Activated CD8-positive, alpha-beta memory T cell treated with anti-CD3 and anti-CD28 coated beads, Interleukin-2, amount 50 U/mL, for 24 hours (primary cell): Measurements from ENCODE around the gene IQCE.
A peak's percentile ranks its signal among the peaks of the same experiment; 100 is the strongest.
"Not testable (repeated sequence)": the region's sequence is repeated elsewhere in the genome, so short reads cannot be mapped to it uniquely, and the experiment has no call there.

Experiments used
- DNase-seq: peaks from one replicate; pipeline ENCODE4 v3.0.0-alpha.2; 2020; ENCODE audit errors: extremely low read depth

Gene IQCE

GRCh38 chr7:2521952-2522591 lies 36.7 kb upstream of the IQCE start:
- DNase-seq: peak; percentile 55

- no peak for DNase-seq
These were observed 35.9 kb upstream of the IQCE start for GRCh38 chr7:2522780-2523433.

- DNase-seq: no peak
These were observed 35.3 kb upstream of the IQCE start for GRCh38 chr7:2523461-2523936.

GRCh38 chr7:2523941-2524807 lies 34.6 kb upstream of the IQCE start:
- DNase-seq: no peak

- no peak for DNase-seq
These were observed 33.7 kb upstream of the IQCE start for GRCh38 chr7:2524808-2525657.

- DNase-seq: no peak
These were observed 32.8 kb upstream of the IQCE start for GRCh38 chr7:2525658-2526630.

- DNase-seq: no peak
These were observed 31.9 kb upstream of the IQCE start for GRCh38 chr7:2526659-2527504.

- DNase-seq: no peak
These were observed 31.0 kb upstream of the IQCE start for GRCh38 chr7:2527505-2528467.

- DNase-seq: no peak
These were observed 30.2 kb upstream of the IQCE start for GRCh38 chr7:2528481-2529095.

- no peak for DNase-seq
These were observed 29.4 kb upstream of the IQCE start for GRCh38 chr7:2529161-2530070.

GRCh38 chr7:2530071-2530987 lies 28.4 kb upstream of the IQCE start:
- no peak for DNase-seq

GRCh38 chr7:2530994-2531795 lies 27.6 kb upstream of the IQCE start:
- not testable (repeated sequence) for DNase-seq

- not testable (repeated sequence) for DNase-seq
These were observed 27.0 kb upstream of the IQCE start for GRCh38 chr7:2531796-2532110.

- not testable (repeated sequence) for DNase-seq
These were observed 26.5 kb upstream of the IQCE start for GRCh38 chr7:2532199-2532772.

GRCh38 chr7:2532816-2533215 lies 26.0 kb upstream of the IQCE start:
- not testable (repeated sequence) for DNase-seq
